Measurements from ENCODE around the gene RPP25.

The RPP25 gene

DNA sequence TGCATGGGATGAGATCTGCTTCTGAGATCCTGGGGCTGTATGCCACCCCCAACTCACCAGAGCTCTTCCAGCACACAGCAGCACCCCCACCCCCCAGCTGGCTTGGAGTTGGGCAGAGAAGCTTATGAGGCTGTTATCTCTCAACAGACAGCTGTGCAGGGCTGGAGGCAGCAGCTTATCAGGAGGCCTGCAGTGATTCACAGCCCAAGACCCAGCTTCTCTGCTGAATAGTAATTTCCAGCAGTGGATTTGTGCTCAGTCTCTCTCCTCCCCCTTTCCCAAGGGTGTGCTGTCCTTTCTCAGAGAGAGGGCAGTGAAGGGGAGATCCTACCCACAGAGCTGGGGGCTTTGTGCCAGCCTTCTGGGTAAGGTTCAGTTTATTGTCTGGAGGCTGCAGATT lies 2.1 kb downstream of the RPP25 start:
- DNase-seq (ENCODE audit: extremely low read depth, insufficient read length): no peak
- no peak overlapping the region for H3K4me3 ChIP-seq (replicated peaks; ENCODE audit: low read depth, low read length)

DNA sequence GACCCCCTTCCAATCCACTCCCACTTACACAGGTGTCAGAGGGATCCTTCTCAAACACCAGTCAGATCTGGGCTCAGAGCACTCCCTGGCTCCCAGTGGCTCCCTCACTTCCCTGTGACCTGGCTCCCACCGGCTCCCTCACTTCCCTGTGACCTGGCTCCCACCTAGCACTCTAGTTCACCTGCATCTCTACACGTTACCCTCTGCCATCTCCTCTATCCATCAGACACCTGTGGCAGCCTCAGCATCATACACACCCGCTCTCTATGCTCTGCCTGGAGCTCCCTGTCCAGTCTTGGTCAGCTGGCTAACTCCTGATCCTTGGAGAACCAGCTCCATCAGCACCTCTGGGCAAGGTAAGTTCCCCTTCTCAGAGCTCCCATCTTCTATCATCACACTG lies 5.6 kb downstream of the RPP25 start:
- Histone ChIP-seq H3K27me3 (replicated peaks; ENCODE audit: control insufficient read depth, insufficient read depth, low read length) (no peaks in the 10 kb centered on the region), H3K4me3 (replicated peaks; ENCODE audit: low read depth, low read length) (no peak overlapping the region), H3K36me3 (ENCODE audit: control insufficient read depth, insufficient read depth, low read length) (no peaks in the 10 kb centered on the region)
- TF ChIP-seq, protein P1, sequence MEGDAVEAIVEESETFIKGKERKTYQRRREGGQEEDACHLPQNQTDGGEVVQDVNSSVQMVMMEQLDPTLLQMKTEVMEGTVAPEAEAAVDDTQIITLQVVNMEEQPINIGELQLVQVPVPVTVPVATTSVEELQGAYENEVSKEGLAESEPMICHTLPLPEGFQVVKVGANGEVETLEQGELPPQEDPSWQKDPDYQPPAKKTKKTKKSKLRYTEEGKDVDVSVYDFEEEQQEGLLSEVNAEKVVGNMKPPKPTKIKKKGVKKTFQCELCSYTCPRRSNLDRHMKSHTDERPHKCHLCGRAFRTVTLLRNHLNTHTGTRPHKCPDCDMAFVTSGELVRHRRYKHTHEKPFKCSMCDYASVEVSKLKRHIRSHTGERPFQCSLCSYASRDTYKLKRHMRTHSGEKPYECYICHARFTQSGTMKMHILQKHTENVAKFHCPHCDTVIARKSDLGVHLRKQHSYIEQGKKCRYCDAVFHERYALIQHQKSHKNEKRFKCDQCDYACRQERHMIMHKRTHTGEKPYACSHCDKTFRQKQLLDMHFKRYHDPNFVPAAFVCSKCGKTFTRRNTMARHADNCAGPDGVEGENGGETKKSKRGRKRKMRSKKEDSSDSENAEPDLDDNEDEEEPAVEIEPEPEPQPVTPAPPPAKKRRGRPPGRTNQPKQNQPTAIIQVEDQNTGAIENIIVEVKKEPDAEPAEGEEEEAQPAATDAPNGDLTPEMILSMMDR (IDR thresholded peaks at IDR 0.05; ENCODE audit: insufficient read depth, low read length, poor library complexity, severe bottlenecking): no peak
- DNase-seq (ENCODE audit: extremely low read depth, insufficient read length): no peak

More for the DNA sequence above, 2.1 kb downstream of the RPP25 start:
- H3K27me3 ChIP-seq (replicated peaks; ENCODE audit: control insufficient read depth, insufficient read depth, low read length): peaks cover 4% of the 10 kb centered on the region
- TF ChIP-seq, protein P1 (IDR thresholded peaks at IDR 0.05; ENCODE audit: insufficient read depth, low read length, poor library complexity, severe bottlenecking): no peak
- no peaks in the 10 kb centered on the region for H3K36me3 ChIP-seq (ENCODE audit: control insufficient read depth, insufficient read depth, low read length)

DNA sequence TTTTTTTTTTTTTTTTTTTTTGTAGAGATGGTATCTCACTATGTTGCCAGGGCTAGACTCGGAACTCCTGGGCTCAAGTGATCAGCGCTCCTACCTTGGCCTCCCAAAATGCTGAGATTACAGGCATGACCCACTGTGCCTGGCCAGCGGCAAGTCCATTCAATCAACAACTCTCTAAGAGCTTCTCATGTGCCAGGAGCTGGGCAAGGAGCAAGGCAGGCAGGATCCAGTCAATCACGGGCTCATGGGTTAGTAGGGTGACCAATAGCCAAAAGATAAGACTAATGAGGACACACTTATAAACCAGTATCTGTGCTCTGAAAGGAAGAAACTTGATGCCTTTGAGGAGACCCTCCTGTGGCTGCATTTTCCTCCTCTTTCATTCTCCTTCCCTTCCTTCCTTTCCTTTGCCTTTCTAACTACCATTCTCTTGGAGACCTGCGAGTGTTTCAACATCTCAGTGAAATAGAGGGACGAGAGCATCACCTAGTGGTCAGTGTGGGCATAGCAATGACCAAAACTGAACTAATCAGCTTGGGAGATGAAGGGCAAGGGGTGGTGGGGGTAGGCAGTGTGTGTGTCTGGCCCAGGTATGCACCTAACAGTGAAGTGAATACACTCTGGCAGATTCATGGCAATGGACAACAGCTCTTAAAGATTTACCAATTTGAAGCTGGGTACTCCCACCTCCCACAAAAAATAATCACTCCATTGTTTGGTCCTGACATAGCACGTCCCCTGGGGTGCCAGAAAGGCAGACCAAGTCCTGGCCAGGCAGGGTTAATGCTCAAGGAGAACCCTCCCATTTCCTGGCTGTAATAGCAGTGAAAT lies 6.3 kb downstream of the RPP25 start:
- DNase-seq (ENCODE audit: extremely low read depth, insufficient read length): no peak
- Histone ChIP-seq H3K36me3 (ENCODE audit: control insufficient read depth, insufficient read depth, low read length) (no peaks in the 10 kb centered on the region), H3K4me3 (replicated peaks; ENCODE audit: low read depth, low read length) (no peak overlapping the region), H3K27me3 (replicated peaks; ENCODE audit: control insufficient read depth, insufficient read depth, low read length) (no peaks in the 10 kb centered on the region)
- TF ChIP-seq, protein P1 (IDR thresholded peaks at IDR 0.05; ENCODE audit: insufficient read depth, low read length, poor library complexity, severe bottlenecking): peak; percentile 100

DNA sequence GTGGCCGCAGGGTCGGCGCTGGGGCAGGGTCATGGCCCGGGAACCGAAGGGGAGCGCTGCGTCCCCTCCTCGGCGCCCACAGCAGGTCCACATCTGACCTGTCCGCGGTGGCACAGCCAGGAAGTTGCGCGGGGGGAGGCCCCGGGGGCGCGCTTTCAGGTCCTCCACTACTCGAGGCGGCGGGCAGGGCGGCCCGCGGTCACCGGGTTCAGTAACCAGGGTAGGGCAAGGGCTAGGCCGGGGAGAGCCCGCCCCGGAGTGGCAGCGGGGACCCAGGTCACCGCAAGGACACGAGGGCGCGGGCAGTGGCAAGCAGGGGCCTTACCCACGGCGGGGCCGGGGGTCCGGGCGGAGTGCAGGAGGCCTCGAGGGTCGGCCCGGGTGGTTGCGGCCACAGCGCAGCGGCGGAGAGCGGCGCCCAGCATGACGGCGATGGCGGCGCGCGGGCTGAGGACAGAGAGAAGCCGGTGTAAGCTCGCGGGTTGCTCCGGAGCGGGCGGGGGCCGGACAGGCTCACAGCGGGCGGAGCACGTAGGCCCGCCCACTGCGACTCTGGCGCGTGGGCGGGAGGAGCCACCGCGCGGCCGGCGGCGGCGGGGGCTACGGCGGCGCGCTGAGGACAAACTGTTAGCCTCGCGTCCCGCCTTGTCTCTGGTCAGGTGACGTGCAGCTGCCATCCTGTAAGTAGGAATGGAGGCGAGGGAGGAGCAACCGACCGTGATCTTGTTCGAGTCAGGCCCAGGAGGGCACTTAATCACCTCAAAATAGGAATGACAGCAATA lies 18.8 kb downstream of the RPP25 start, which contains the start of gene COX5A:
COX5A (minus strand) TSS at position 484 of the 782 bp plus-strand sequence; CDS start at position 425, 59 bp downstream.
- H3K27me3 ChIP-seq (replicated peaks; ENCODE audit: control insufficient read depth, insufficient read depth, low read length): no peaks in the 10 kb centered on the region
- TF ChIP-seq, protein P1 (IDR thresholded peaks at IDR 0.05; ENCODE audit: insufficient read depth, low read length, poor library complexity, severe bottlenecking): no peak
- peak within 1 kb of the TSS; percentile 99 for H3K4me3 ChIP-seq (replicated peaks; ENCODE audit: low read depth, low read length)
- H3K36me3 ChIP-seq (ENCODE audit: control insufficient read depth, insufficient read depth, low read length): no peaks in the 10 kb centered on the region
- DNase-seq (ENCODE audit: extremely low read depth, insufficient read length): peak; percentile 98

DNA sequence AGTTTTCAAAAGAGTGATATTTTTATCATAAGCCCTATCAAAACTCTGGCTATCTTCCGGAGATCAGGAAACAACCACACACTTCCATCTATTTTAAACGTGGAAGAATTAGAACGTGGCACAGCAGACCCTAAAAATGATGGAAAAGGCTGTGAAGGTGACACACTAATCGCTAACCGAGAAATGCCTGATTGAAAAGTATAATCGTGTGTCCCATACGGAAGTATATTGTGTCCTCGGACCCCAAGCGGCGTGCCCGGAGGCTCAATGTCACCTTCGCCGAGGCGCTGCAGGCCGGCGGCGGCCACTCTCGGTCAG lies 19.3 kb downstream of the RPP25 start:
- H3K27me3 ChIP-seq (replicated peaks; ENCODE audit: control insufficient read depth, insufficient read depth, low read length): no peaks in the 10 kb centered on the region
- no peaks in the 10 kb centered on the region for H3K36me3 ChIP-seq (ENCODE audit: control insufficient read depth, insufficient read depth, low read length)
- TF ChIP-seq, protein P1 (IDR thresholded peaks at IDR 0.05; ENCODE audit: insufficient read depth, low read length, poor library complexity, severe bottlenecking): no peak
- H3K4me3 ChIP-seq (replicated peaks; ENCODE audit: low read depth, low read length): peak overlapping the region; percentile 99
- no peak for DNase-seq (ENCODE audit: extremely low read depth, insufficient read length)

All from GM06990 (cell line).